Right atrium auricular region (tissue), 2 donors: ENCODE results near the gene SLC35B1. TPM values are rescaled to one million over a fixed set of nuclear protein-coding genes. Genes with fewer than 3 reads are reported as not detected.

ENCODE experiments used
- DNase-seq: peaks from one replicate; pipeline ENCODE4 v3.0.0-alpha.2; 2019; ENCODE audit warnings: low spot score
- H3K27ac ChIP-seq, 2 donors: fragments of 200-600 bp; sonication (generic); 1 replicate in 1 of 2; 2 replicates in 1 of 2; pipeline ENCODE4 v1.5.1; 2016 to 2019
- H3K27me3 ChIP-seq, 2 donors: fragments of 200-600 bp; sonication (generic); one replicate each; pipeline versions ENCODE4 v1.5.1 to v1.6.0; 2017 to 2019
- H3K36me3 ChIP-seq: fragments of 200-600 bp; sonication (generic); one replicate; pipeline ENCODE4 v1.5.1; 2016
- H3K4me1 ChIP-seq, 2 donors: fragments of 200-600 bp; sonication (generic); one replicate each; pipeline versions ENCODE4 v1.5.1 to v1.6.0; 2017 to 2019
- H3K4me3 ChIP-seq, 2 donors: fragments of 200-600 bp; sonication (generic); 1 replicate in 1 of 2; 2 replicates in 1 of 2; pipeline ENCODE4 v1.5.1; 2017 to 2019; ENCODE audit warnings: mild to moderate bottlenecking in 1 of 2, moderate library complexity in 1 of 2
- H3K9me3 ChIP-seq, 2 donors: fragments of 200-600 bp; sonication (generic); one replicate each; pipeline ENCODE4 v1.5.1; 2019
- total RNA-seq, 2 donors: library from RNA; depleted of rRNA; stranded (reverse); fragments of >200 nt; gene quantifications; one replicate each; pipeline ENCODE4 v1.1.0, GENCODE V29; 2016
- TF ChIP-seq, protein P1 (sequence below), 2 donors: fragments of 200-600 bp; sonication (generic); IDR thresholded peaks; one replicate each; pipeline ENCODE4 v1.5.1; 2019; ENCODE audit warnings: antibody characterized with exemption in 2 of 2

SLC35B1 gene
- total RNA-seq, 2 donors from 2014 or later = 54.1 to 83.6 TPM

DNA sequence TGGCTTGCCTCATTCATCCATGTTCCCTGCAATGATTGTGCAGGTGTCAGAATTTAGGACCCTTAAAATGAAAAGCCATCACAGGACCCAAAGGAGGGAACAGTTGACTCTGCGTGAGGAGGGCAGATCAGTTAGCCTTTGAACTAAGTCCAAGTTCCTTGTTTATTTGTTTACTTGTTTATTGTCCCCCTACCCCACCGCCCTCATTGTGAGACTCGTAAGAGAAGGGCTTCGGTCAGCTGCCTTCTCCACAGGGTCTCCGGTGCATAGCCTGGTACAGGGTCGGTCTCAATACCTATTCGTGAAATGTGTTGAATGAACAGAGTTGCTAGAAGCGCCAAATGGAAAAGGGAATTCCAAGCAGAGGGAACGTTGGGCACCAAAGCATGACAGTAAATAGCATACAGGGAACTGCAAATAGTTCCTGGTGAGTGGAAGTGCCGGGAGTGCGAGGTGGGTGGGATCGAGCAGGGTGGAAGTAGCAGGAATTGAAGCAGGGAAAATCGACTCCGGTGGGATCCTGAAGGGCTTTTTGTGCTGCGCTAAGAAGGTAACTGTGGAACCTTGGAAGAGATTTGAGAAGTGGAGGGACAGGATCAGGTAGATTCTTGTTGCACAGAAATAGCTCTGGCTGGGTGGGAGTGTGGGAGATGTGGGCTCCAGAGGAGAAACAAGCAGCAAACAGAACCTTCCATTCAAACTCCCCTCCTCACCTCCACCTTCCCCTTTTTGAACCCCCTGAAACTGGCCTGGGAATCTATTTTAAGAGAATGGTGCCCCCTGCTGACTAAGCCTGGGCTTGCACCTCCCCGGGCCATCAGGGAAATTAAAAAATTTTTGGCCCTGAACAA is 12.7 kb downstream of the SLC35B1 start:
- DNase-seq = no peak
- Histone ChIP-seq H3K4me1 (peaks cover 0 to 33% of the 10 kb centered on the region in 2 donors), H3K27ac (no peak overlapping the region), H3K9me3 (no peaks in the 10 kb centered on the region), H3K36me3 (peaks cover 5% of the 10 kb centered on the region), H3K4me3 (no peak overlapping the region), H3K27me3 (no peaks in the 10 kb centered on the region)
- TF ChIP-seq, protein P1, sequence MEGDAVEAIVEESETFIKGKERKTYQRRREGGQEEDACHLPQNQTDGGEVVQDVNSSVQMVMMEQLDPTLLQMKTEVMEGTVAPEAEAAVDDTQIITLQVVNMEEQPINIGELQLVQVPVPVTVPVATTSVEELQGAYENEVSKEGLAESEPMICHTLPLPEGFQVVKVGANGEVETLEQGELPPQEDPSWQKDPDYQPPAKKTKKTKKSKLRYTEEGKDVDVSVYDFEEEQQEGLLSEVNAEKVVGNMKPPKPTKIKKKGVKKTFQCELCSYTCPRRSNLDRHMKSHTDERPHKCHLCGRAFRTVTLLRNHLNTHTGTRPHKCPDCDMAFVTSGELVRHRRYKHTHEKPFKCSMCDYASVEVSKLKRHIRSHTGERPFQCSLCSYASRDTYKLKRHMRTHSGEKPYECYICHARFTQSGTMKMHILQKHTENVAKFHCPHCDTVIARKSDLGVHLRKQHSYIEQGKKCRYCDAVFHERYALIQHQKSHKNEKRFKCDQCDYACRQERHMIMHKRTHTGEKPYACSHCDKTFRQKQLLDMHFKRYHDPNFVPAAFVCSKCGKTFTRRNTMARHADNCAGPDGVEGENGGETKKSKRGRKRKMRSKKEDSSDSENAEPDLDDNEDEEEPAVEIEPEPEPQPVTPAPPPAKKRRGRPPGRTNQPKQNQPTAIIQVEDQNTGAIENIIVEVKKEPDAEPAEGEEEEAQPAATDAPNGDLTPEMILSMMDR (IDR thresholded peaks at IDR 0.05) = peak; percentile 92 to 96

DNA sequence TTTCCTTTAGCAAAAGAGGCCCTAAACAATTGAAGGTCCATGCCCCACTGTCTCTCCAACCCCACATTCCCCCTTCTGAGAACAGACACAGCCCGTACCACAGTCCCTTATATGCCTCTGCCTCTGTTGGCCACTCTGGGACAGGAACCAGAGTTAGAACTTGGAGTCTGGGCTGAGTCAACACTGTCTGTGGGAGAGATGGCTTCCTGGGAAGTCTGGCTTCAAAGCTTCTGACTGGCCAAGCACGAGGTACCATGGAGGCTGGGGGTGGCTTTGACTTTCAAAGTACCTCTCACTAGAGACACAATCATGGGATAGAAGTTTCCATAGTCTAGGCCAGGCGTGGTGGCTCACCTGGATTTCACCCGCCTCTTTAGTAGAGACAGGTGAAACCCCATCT is 15.0 kb downstream of the SLC35B1 start:
- DNase-seq = no peak
- Histone ChIP-seq H3K9me3 (no peaks in the 10 kb centered on the region), H3K27ac (peak overlapping the region; percentile 76 to 93), H3K4me3 (no peak overlapping the region), H3K36me3 (no peaks in the 10 kb centered on the region), H3K27me3 (no peaks in the 10 kb centered on the region), H3K4me1 (peaks cover 0 to 43% of the 10 kb centered on the region in 2 donors)
- TF ChIP-seq, protein P1 (IDR thresholded peaks at IDR 0.05) = no peak

DNA sequence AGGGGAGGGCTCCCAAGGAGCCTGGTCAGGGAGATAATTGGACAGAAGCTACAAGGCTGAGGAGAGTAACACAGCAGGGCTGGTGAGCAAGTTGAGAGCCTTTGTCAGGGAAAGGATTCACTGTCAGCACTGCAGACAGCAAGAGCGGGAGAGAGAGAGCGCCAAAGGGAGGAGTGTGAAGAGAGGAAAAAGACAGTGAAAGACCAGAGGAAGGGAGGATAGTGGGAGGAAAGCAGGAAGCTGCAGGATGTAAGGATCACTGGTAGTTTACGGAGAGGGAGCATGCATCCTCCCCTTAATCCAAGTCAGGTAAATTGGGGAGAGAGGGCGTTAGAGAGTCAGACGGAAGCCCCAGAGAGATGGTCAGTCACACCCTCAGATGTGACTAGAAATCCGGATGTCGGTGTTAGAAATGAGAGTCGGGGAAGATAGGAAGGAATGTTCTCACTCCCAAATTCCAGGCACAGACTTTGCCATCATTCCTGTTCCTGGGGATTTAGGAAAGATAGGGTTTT is 16.0 kb downstream of the SLC35B1 start:
- TF ChIP-seq, protein P1 (IDR thresholded peaks at IDR 0.05) = no peak
- H3K27me3 ChIP-seq = no peaks in the 10 kb centered on the region
- H3K36me3 ChIP-seq = no peaks in the 10 kb centered on the region
- H3K4me1 ChIP-seq = peaks cover 0 to 44% of the 10 kb centered on the region in 2 donors
- peak overlapping the region; percentile 76 to 93 for H3K27ac ChIP-seq
- H3K9me3 ChIP-seq = no peaks in the 10 kb centered on the region
- H3K4me3 ChIP-seq = no peak overlapping the region
- DNase-seq = no peak

DNA sequence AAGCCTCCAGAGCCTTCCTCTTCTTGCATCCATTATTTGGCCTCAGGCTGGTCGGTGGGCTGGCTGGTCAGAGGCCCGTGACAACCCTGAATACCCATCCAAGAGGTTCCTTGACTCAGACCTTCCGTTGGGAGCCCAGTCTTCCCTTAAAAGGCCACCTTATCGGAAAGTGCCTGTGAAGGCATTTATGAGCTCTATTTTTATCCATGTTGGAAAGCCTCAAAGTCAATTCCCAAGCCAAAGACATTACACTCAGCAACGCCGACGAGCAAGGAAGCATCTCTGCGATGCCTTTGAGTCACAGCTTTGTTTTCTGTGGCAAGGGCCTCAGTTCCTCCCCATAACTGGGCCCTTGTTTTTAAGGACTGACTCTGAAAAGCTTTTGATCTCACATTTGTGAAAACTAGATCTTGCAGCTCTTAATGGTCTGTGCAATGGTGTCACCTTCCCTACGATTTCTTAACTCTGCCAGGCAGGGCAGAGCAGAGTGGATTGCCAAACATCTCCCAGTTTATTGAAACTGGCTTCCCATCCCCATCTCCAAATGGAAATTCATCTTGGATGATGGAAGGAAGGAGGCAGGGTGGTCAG is 16.6 kb downstream of the SLC35B1 start:
- Histone ChIP-seq H3K4me3 (no peak overlapping the region), H3K4me1 (peaks cover 0 to 44% of the 10 kb centered on the region in 2 donors), H3K27me3 (no peaks in the 10 kb centered on the region), H3K9me3 (no peaks in the 10 kb centered on the region), H3K27ac (peak overlapping the region; percentile 76 to 93), H3K36me3 (no peaks in the 10 kb centered on the region)
- DNase-seq = peak; percentile 85
- TF ChIP-seq, protein P1 (IDR thresholded peaks at IDR 0.05) = no peak

DNA sequence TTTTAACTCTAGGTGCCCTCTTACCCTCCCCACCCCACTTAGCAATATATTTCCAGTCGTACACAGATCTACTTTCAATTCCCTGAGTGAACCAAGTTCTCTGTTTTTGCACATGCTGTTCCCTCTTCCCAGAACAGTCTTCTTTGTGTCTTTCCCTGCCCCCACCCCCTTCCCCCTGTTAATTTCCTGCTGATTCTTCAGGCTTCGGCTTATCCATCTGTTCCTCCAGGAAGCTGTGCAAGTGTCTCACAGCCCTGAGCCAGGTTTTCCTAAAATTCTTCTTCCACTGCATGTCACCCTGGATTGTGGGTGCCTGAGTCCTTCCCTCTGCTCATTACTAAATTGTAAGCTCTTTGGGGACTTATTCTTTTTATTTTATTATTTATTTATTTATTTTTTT is 17.5 kb downstream of the SLC35B1 start:
- Histone ChIP-seq H3K36me3 (no peaks in the 10 kb centered on the region), H3K27ac (peak overlapping the region; percentile 76 to 93), H3K9me3 (no peaks in the 10 kb centered on the region), H3K4me3 (no peak overlapping the region), H3K27me3 (no peaks in the 10 kb centered on the region), H3K4me1 (peaks cover 0 to 43% of the 10 kb centered on the region in 2 donors)
- no peak for DNase-seq
- TF ChIP-seq, protein P1 (IDR thresholded peaks at IDR 0.05) = no peak
